Activated CD8-positive, alpha-beta memory T cell treated with anti-CD3 and anti-CD28 coated beads, Interleukin-2, amount 10 ng/mL, durations not matched to agents 7 days and 5 days (primary cell): ENCODE results near the gene BOLA3. TPM values are rescaled to one million over a fixed set of nuclear protein-coding genes. Genes with fewer than 3 reads are reported as not detected.
"Not testable (repeated sequence)": the region's sequence is repeated elsewhere in the genome, so short reads cannot be mapped to it uniquely, and the experiment has no call there.

Source experiments
- ATAC-seq: fragments of 150-1000 bp; cut with Tn5 transposase; one replicate; pipeline ENCODE4 v1.10.0; 2021; ENCODE audit warnings: moderate library complexity
- CTCF ChIA-PET: fragments of 350-600 bp; sonication (Branson Sonifier 250); formaldehyde crosslinking; loops from one replicate; lab custom pipeline; 2021; ENCODE audit warnings: antibody characterized with exemption; lab: Charles Lee
- DNase-seq: peaks from one replicate; pipeline ENCODE4 v3.0.0-alpha.2; 2020
- H3K27ac Mint-ChIP-seq: one replicate; pipeline ENCODE4 v1.8.0; 2021; ENCODE audit warnings: mild to moderate bottlenecking, mixed read lengths
- H3K27me3 Mint-ChIP-seq: one replicate; pipeline ENCODE4 v1.8.0; 2021; ENCODE audit warnings: mixed read lengths
- H3K36me3 Mint-ChIP-seq: one replicate; pipeline ENCODE4 v1.8.0; 2021; ENCODE audit warnings: mild to moderate bottlenecking, mixed read lengths
- H3K4me1 Mint-ChIP-seq: one replicate; pipeline ENCODE4 v1.8.0; 2021; ENCODE audit warnings: mixed read lengths
- H3K4me3 Mint-ChIP-seq: one replicate; pipeline ENCODE4 v1.8.0; 2021; ENCODE audit warnings: mild to moderate bottlenecking, moderate library complexity, mixed read lengths
- H3K9me3 Mint-ChIP-seq: one replicate; pipeline ENCODE4 v1.8.0; 2022; ENCODE audit warnings: low read depth, mixed read lengths
- total RNA-seq, 2 experiments: library from RNA; stranded (reverse); gene quantifications; one replicate each; pipeline ENCODE4 v1.2.3, GENCODE V29; 2021

BOLA3 gene
- total RNA-seq, 2 experiments from 2014 or later: 69.5 to 76.1 TPM

DNA sequence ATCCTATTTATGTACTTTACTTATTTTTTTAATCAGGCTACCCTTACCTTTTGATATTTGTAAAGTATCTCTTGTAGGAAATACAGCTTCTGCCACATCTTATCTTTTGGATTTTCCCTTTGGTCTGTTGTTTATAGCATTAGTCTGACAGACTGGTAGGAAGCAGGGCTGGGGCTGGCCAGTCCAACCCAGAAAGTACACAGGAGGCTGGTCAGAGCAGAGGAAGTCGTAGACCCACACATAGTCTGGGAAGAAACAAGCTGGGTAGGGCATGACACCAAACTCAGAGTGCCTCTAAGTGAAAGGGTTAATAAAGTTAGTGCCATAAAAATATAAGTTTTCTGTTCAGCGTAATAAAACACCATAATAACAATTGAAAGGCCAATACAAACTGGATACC lies 51.7 kb downstream of the BOLA3 start:
- CTCF ChIA-PET: no interaction called here
- no peak overlapping the region for H3K4me3 Mint-ChIP-seq
- no peak for DNase-seq
- no peak for ATAC-seq
- no peak overlapping the region for H3K27ac Mint-ChIP-seq
- H3K36me3 Mint-ChIP-seq: peaks cover 12% of the 10 kb centered on the region
- no peaks in the 10 kb centered on the region for H3K4me1 Mint-ChIP-seq
- no peaks in the 10 kb centered on the region for H3K27me3 Mint-ChIP-seq
- H3K9me3 Mint-ChIP-seq: no peaks in the 10 kb centered on the region

DNA sequence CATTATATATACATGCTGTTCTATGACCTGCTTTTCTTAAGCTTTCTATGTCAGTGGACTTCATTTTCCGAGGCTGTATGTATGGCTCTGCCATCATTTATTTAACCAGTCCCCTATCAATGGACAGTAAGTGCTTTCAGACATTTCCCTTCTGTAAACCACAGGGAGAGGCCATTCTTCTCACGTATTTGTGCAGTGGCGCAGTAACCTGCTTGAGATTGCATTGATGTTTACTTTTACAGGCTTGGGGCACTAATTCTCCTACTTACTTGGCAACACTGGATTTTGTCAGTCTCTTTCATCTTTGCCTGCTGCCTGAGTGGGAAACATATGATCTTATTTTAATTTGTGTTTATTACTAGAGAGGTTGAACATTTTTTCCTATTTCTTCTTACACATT lies 52.1 kb downstream of the BOLA3 start:
- DNase-seq: peak; percentile 11
- no peaks in the 10 kb centered on the region for H3K27me3 Mint-ChIP-seq
- ATAC-seq: no peak
- CTCF ChIA-PET: no interaction called here
- no peaks in the 10 kb centered on the region for H3K9me3 Mint-ChIP-seq
- H3K4me1 Mint-ChIP-seq: no peaks in the 10 kb centered on the region
- no peak overlapping the region for H3K4me3 Mint-ChIP-seq
- H3K27ac Mint-ChIP-seq: no peak overlapping the region
- peaks cover 10% of the 10 kb centered on the region for H3K36me3 Mint-ChIP-seq

- no peaks in the 10 kb centered on the region for H3K9me3 Mint-ChIP-seq
- peak; percentile 37 for DNase-seq
- no peak overlapping the region for H3K4me3 Mint-ChIP-seq
- peaks cover 6% of the 10 kb centered on the region for H3K36me3 Mint-ChIP-seq
- no peaks in the 10 kb centered on the region for H3K27me3 Mint-ChIP-seq
- no peak overlapping the region for H3K27ac Mint-ChIP-seq
- H3K4me1 Mint-ChIP-seq: no peaks in the 10 kb centered on the region
- CTCF ChIA-PET: no interaction called here
- ATAC-seq: no peak
Measured at GRCh38 chr2:74094291-74094690, 53.4 kb downstream of the BOLA3 start.

DNA sequence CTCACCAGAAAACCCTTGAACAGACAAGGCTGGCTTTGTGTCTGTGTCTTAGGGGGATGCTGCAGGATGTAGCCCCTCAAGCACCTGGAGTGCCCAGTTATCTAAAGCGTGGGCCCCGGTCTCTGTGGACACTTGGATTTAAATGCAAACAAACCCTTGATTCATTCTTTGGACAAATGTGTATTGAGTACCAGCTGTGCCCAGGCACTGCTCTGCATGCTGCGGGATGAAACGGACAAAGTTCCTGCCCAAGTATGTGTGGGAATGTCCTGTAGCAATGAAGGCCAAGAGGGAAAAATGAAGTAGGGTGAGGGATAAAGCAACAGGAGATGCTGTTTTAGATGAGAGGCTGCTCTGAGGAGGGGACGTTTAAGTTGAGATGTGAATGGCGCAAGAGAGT lies 53.9 kb downstream of the BOLA3 start:
- Mint-ChIP-seq H3K27me3 (no peaks in the 10 kb centered on the region), H3K4me3 (no peak overlapping the region), H3K27ac (no peak overlapping the region), H3K9me3 (no peaks in the 10 kb centered on the region), H3K4me1 (no peaks in the 10 kb centered on the region), H3K36me3 (peaks cover 6% of the 10 kb centered on the region)
- CTCF ChIA-PET: no interaction called here
- DNase-seq: peak; percentile 25
- ATAC-seq: no peak

DNA sequence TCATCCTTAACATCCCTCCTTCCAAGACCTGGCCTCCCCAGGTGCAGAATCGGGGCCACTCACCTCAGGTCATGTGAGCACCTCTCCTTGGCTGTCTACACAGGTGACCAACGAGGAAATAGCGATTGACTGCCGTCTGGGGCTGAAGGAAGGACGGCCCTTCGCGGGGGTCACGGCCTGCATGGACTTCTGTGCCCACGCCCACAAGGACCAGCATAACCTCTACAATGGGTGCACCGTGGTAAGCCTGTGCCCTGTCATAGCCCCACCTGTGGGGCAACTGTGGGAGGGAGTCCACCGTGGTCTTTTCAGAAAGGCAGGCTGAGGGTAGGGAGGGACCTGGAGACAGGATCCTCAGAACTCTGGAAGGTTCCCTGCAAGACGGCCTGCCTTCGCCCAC lies 54.3 kb downstream of the BOLA3 start:
- DNase-seq (peak; percentile 33), ATAC-seq (no peak)
- Mint-ChIP-seq H3K9me3 (no peaks in the 10 kb centered on the region), H3K36me3 (peaks cover 6% of the 10 kb centered on the region), H3K4me3 (no peak overlapping the region), H3K27ac (no peak overlapping the region), H3K27me3 (no peaks in the 10 kb centered on the region), H3K4me1 (no peaks in the 10 kb centered on the region)
- CTCF ChIA-PET: no interaction called here

GRCh38 chr2:74092275-74092674 lies 55.4 kb downstream of the BOLA3 start:
- H3K27me3 Mint-ChIP-seq: no peaks in the 10 kb centered on the region
- no peaks in the 10 kb centered on the region for H3K9me3 Mint-ChIP-seq
- ATAC-seq (no peak), DNase-seq (no peak)
- no peaks in the 10 kb centered on the region for H3K4me1 Mint-ChIP-seq
- CTCF ChIA-PET: no interaction called here
- H3K4me3 Mint-ChIP-seq: no peak overlapping the region
- H3K27ac Mint-ChIP-seq: no peak overlapping the region
- peaks cover 9% of the 10 kb centered on the region for H3K36me3 Mint-ChIP-seq

- Mint-ChIP-seq H3K4me1 (no peaks in the 10 kb centered on the region), H3K9me3 (no peaks in the 10 kb centered on the region), H3K27me3 (no peaks in the 10 kb centered on the region), H3K36me3 (peaks cover 9% of the 10 kb centered on the region), H3K4me3 (no peak overlapping the region), H3K27ac (no peak overlapping the region)
- DNase-seq: no peak
- CTCF ChIA-PET: no interaction called here
- ATAC-seq: no peak
Measured at GRCh38 chr2:74091391-74091790, 56.3 kb downstream of the BOLA3 start.

GRCh38 chr2:74089816-74090745 lies 57.6 kb downstream of the BOLA3 start:
- Mint-ChIP-seq H3K27ac (no peak overlapping the region), H3K4me1 (no peaks in the 10 kb centered on the region), H3K4me3 (no peak overlapping the region), H3K9me3 (no peaks in the 10 kb centered on the region), H3K27me3 (no peaks in the 10 kb centered on the region), H3K36me3 (peaks cover 5% of the 10 kb centered on the region)
- peak; percentile 26 for DNase-seq
- CTCF ChIA-PET: no interaction called here
- ATAC-seq: no peak

DNA sequence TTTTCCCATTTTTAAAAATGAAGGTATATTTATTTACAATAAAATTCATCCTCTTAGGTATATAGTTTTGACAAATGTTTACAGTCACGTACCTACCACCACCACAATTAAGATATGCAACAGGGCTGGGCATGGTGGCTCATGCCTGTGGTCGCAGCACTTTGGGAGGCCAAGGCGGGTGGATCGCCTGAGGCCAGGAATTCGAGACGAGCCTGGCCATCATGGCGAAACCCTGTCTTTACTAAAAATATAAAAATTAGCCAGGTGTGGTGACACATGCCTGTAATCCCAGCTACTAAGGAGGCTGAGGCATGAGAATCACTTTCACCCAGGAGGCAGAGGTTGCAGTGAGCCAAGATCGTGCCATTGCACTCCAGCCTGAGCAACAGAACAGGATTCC lies 59.0 kb downstream of the BOLA3 start:
- DNase-seq, H3K27ac Mint-ChIP-seq, H3K4me1 Mint-ChIP-seq, ATAC-seq, H3K4me3 Mint-ChIP-seq, H3K27me3 Mint-ChIP-seq, H3K9me3 Mint-ChIP-seq, H3K36me3 Mint-ChIP-seq: not testable (repeated sequence)
- CTCF ChIA-PET: interaction anchor here (0.6 kb wide), 1 partner anchor 399 kb away, joined by 3 read pairs; no protein-coding TSS in a partner anchor

DNA sequence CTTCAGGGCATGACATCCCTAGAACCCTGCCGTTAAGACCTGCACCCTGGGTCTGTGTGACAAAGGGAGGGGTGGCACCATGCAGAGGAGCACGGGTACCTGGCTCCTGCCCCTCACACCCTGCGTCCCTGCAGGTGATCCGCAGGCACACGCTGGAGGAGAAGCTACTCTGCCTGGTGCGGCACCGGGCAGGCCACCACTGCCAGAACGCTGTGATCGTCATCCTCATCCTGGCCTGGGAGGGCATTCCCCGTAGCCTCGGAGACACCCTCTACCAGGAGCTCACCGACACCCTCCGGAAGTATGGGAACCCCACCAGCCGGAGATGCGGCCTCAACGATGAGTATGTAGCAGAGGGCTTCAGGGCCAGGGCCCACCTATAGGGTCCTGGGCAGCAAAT lies 60.0 kb downstream of the BOLA3 start:
- Mint-ChIP-seq H3K36me3 (peaks cover 2% of the 10 kb centered on the region), H3K27me3 (no peaks in the 10 kb centered on the region), H3K27ac (no peak overlapping the region), H3K4me1 (no peaks in the 10 kb centered on the region), H3K9me3 (no peaks in the 10 kb centered on the region), H3K4me3 (no peak overlapping the region)
- DNase-seq (peak; percentile 27), ATAC-seq (no peak)
- CTCF ChIA-PET: no interaction called here

DNA sequence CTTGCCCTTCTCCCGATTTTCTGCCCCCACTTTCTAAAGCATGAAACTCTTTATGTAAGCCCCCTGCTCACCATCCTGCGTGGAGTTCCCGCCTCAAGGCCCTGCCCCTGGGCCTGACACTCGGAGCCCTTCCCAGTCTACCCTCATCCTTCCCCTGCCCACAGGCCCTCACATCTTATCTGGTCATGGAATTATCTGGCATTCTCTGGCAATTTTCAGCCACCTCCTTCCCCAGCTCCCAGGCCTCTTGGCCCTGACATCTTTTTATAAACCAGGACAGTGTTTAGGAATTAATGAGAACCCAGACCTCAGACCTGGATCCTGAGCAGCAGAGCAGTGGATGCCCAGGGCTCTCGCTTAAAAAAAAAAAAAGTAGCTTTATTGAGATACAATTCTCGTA lies 61.7 kb downstream of the BOLA3 start:
- H3K36me3 Mint-ChIP-seq: peaks cover 2% of the 10 kb centered on the region
- no peaks in the 10 kb centered on the region for H3K4me1 Mint-ChIP-seq
- H3K9me3 Mint-ChIP-seq: no peaks in the 10 kb centered on the region
- CTCF ChIA-PET: interaction anchor here (0.6 kb wide), 1 partner anchor 261 kb away, joined by 3 read pairs; no protein-coding TSS in a partner anchor
- ATAC-seq (no peak), DNase-seq (no peak)
- H3K27ac Mint-ChIP-seq: no peak overlapping the region
- no peak overlapping the region for H3K4me3 Mint-ChIP-seq
- no peaks in the 10 kb centered on the region for H3K27me3 Mint-ChIP-seq

Other genes starting within 250 kb of the BOLA3 start
- gene DGUOK, start 221.0 kb downstream of the BOLA3 start, total RNA-seq: 10 to 100 TPM; 65.9 to 75.4 TPM
- gene TET3, start 163.0 kb downstream of the BOLA3 start, total RNA-seq: 10 to 100 TPM; 12.7 to 13.7 TPM
- 100 to 1,000 TPM; 183 to 220 TPM for gene MOB1A, start 31.0 kb upstream of the BOLA3 start, total RNA-seq
- gene MTHFD2, start 50.7 kb upstream of the BOLA3 start, total RNA-seq: 100 to 1,000 TPM; 215 to 293 TPM
- gene SLC4A5, start 195.5 kb upstream of the BOLA3 start, total RNA-seq: 1 to 10 TPM in 1 of 2 experiments, under 1 TPM in 1; 0.42 to 2.6 TPM
- 100 to 1,000 TPM in 1 of 2 experiments, 10 to 100 TPM in 1; 98.3 to 108 TPM for gene DCTN1, start 232.4 kb upstream of the BOLA3 start, total RNA-seq